Suppressor macrophage treated with lipopolysaccharide for 1 hour (primary cell): Measurements from ENCODE around the gene FOXD4.
"Not testable (repeated sequence)": the region's sequence is repeated elsewhere in the genome, so short reads cannot be mapped to it uniquely, and the experiment has no call there.

ENCODE experiments used
- DNase-seq, 3 donors: peaks; one replicate each; pipeline ENCODE4 v3.0.0-alpha.2; 2020 to 2022

Gene FOXD4

DNA sequence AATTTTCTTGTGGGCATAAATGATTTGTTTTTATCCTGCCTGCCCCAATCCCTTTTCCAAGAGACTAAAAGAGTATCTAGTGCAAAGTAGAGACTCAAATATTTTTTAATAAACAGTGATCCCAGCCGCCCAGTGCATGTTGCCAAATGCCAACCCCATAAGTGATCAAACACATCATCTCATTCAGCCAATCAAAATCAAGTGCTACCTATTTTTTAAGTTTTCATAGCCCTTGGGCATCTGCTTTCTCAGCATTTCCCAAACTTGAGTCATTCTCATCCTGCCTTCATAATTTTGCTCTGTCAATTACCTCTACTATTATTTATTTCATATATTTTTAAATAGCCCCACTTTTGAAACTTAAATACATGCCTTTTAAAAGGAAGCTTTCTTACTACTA is 27.4 kb downstream of the FOXD4 start:
- DNase-seq = not testable (repeated sequence)

DNA sequence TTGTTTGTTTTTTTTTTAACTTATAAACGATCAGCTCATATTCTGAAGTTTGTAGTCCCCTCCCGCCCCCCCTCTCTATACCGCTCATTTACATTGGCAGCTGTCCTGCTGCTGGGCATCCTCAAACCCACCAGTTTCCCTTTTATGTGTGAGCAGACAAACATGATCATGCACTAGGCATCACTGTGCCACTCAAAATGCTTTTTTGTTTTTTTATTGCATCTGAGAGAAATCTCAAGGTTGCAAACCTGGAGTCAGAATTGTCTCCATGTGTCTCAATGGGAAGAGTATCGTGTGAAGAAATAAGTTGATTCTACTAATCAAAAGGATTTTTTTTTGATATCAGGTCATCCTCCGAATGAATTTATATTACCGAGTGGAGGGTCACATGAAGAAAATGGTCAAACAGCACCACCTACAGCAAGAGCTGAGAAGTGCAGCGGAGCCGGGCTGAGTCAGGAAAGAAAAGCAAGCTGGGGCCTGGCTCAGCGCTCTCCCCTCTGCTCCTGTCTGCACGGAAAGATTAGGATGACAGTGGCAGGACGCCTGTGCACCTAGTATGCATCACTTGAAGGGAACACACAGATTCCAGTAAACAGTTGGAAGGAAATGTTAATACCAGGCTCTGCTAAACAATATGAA is 29.7 kb downstream of the FOXD4 start:
- DNase-seq = not testable (repeated sequence)

DNA sequence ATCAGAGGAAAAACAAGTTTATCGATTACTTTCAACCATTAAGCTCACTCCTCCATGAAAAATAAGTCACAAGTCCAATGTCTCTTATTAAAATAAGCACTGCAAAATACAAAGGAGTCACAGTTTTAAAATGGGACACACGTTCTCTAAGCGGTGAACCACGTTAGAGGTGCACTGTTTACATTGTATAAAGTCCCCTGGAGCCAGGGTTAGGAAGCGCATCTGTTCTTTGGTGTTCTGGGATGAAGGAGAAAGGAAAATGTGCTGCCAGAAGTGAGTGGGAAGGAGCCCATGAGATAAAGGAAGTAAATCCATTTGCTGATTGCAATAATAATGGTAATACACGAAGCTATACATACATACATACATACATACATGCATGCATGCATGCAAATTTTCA is 30.4 kb downstream of the FOXD4 start:
- DNase-seq = not testable (repeated sequence)

DNA sequence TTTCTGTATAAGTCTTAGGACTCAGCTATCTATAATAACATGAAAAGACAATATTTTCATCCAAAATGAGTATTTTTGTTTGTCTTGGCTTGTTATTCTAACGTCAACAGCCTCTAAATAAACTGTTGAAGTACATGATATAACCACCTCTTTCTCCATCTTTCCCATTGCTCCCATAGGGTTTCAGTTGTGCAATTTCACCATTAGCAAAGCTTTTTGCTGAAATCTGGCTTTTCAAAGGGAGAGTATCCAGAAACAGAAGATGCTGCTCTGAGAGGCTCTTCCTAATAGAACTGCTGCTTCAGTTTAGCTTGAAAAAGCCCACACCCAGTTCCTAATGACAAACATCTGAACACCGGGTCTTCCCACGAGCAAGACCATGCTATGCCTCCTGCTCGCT is 31.1 kb downstream of the FOXD4 start:
- DNase-seq = not testable (repeated sequence)

DNA sequence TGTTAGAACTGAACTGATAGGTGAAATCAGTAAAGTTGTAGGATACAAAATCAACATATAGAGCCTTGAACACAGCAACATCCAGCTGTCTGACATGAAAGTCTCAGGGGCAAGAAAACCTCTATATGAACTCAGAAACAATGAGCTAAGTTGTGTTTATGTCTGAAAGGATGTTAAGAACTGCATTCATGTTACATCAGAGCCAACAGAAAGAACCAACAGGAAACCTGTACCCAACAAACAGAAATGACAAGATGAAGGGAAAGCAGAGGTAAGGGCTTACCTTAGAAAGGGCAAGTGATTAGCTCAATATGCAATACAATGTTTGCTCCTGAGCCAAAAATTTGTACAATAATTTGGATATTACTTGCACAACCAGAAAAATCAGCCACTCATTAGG is 31.5 kb downstream of the FOXD4 start:
- DNase-seq = not testable (repeated sequence)

DNA sequence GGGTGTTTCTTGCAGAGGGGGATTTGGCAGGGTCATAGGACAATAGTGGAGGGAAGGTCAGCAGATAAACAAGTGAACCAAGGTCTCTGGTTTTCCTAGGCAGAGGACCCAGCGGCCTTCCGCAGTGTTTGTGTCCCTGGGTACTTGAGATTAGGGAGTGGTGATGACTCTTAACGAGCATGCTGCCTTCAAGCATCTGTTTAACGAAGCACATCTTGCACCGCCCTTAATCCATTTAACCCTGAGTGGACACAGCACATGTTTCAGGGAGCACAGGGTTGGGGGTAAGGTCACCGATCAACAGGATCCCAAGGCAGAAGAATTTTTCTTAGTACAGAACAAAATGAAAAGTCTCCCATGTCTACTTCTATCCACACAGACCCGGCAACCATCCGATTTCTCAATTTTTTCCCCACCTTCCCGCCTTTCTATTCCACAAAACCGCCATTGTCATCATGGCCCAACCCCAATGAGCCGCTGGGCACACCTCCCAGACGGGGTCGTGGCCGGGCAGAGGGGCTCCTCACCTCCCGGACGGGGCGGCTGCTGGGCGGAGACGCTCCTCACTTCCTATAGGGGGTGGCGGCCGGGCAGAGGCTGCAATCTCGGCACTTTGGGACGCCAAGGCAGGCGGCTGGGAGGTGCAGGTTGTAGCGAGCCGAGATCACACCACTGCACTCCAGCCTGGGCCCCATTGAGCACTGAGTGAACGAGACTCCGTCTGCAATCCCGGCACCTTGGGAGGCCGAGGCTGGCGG is 35.1 kb downstream of the FOXD4 start:
- DNase-seq = not testable (repeated sequence)

DNA sequence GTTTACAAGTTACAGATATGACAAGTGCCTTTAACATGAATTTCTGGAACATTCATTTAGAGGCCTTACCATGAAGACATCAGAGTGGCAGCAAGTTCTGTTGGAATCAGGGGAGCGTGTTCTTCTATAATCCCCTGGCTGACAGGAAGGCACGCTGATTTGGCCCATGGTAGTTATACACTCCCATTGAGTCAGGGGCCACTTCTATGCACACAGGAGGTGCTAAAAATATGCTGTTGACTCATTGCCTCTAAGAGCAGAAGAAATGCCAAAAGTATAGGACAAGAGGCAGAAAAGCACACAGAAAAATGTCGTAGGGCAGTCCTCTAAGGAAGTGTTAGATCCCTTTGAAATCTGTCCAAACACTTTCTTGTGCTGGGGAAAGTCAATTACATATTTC is 39.9 kb downstream of the FOXD4 start:
- DNase-seq = not testable (repeated sequence)

DNA sequence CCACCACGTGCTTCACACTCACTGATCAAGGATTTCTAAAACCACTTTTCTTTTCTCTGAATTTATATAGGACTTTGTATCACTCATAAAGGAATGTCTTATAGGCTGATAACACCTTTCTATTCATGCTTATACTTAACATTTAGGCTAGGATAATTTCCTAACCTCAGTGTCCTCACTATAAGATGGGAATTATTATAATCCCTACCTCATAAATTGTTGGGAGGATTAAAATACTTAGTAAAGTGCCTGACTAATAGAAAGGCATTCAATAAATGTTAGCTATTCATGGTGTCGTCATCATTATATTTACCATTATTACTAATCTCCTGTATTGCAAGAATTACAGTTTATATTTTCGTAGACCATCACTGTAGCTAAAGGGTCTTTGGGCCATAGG is 41.8 kb downstream of the FOXD4 start:
- not testable (repeated sequence) for DNase-seq

DNA sequence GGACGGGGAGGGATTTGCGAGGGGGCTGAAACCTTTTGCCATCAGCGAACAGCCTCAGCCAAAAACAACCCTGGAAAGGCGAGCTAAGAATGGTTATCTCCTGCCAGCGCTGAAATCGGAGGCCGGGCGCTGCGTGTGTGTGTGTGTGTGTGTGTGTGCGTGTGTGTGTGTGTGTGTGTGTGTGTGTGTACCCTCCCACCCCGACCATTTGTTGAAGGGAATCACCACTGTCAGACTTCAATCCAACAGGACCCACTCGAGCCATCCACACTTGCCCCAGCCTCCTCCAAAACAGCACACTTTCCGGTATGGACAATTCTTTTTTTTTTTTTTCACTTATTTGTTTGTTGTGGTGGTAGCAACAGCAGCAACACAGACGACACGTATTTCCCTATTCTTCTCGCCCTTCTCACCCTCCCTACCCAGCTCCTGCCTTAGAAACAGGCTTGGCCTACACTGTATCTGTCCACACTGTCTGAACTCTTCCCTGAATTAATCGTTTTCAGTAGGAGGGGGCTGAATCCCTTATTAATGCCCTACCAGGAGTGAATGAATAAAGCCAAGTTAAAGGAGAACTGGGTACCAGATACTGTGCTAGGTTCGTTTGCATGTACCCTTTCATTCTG is 44.2 kb downstream of the FOXD4 start:
- DNase-seq = not testable (repeated sequence)

DNA sequence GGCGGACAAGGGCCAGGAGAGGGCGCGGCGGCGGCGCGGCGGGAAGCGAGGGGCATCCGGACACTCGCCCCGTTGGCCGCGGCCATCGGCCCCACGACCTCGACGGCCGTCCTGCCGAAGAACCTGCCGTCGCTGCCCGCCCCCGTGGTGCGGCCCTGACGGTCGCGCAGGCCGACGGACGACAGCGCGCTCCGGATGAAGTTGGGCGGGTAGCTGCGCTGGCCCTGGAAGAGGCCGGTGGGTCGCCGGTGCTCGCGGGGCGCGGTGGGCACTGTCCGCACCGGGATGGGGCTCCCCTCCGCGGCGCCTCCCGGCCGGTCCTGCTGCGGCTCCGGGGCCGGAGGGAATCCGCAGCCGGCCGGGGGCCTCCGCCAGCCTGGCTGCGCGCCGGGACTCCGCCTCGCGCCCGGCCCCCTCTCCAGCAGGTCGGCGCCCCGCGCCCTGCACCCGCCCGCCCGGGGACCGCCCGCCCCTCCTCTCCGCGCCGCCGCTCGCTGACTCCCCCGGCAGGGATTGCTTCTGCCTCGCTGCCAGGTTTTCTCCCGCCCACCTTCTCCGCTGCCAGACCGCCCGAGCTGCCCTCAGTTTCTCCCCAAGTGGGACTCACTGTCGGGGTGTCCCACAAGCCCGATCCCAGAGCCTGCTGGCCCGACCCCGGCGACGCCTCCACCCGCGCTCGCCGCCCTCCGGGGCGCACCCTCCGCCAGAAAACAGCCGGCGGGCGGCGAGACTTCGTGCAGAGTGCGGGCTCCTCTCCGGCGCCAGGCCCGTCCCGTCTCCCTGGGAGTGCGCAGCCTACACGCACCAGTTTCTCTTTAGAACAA is 44.9 kb downstream of the FOXD4 start:
- peak; percentile 10 to 42 (median 18) for DNase-seq
